Endothelial cell of umbilical vein (primary cell): ENCODE measurements around the gene YTHDC2. TPM values are rescaled to one million over a fixed set of nuclear protein-coding genes. Genes with fewer than 3 reads are reported as not detected.

Experiments used
- BruUV-seq: library from RNA; stranded (reverse); fragments of 400-500 nt; replicated peaks from 2 replicates; lab custom pipeline; 2021; lab: Mats Ljungman, UMichigan
- CTCF ChIA-PET: fragments of 300-600, 350-600 bp; sonication (Branson Sonifier 250); formaldehyde crosslinking; loops from one replicate; lab custom pipeline; 2021; ENCODE audit warnings: antibody characterized with exemption, inconsistent platforms; lab: Charles Lee
- POLR2A ChIA-PET: fragments of 300-600, 350-600 bp; sonication (Branson Sonifier 250); formaldehyde crosslinking; loops from one replicate; lab custom pipeline; 2021; ENCODE audit warnings: antibody characterized with exemption, inconsistent platforms; lab: Charles Lee
- DNase-seq: peaks from one replicate; pipeline ENCODE4 v3.0.0-alpha.2; 2011; ENCODE audit warnings: low read depth, low spot score
- FAIRE-seq: peaks from 2 replicates; lab custom pipeline; 2011; peaks lifted over from hg19 to GRCh38; lab: Jason Lieb, UNC
- H2AFZ ChIP-seq: 2 replicates; pipeline ENCODE4 v1.6.0; 2012; ENCODE audit warnings: low read depth, low read length, control low read depth, inconsistent platforms
- H3K27ac ChIP-seq: 2 replicates; pipeline ENCODE4 v1.5.1; 2011; ENCODE audit warnings: low read depth, mild to moderate bottlenecking, control low read depth, low read length, moderate library complexity; ENCODE audit not compliant: insufficient read depth
- H3K27me3 ChIP-seq, 2 experiments: 2 replicates each; pipeline versions ENCODE4 v1.6.0 to v1.6.1; 2011; ENCODE audit warnings: low read length in 2 of 2, mixed read lengths in 1 of 2; ENCODE audit not compliant: control insufficient read depth in 2 of 2, insufficient read depth in 2 of 2
- H3K36me3 ChIP-seq, 2 experiments: 2 replicates in 1 of 2; 3 replicates in 1 of 2; pipeline ENCODE4 v1.5.1; 2011; ENCODE audit warnings: low read length in 2 of 2, mild to moderate bottlenecking in 1 of 2, moderate library complexity in 1 of 2; ENCODE audit not compliant: control insufficient read depth in 2 of 2, insufficient read depth in 2 of 2; ENCODE audit errors: extremely low read depth in 1 of 2
- H3K4me1 ChIP-seq: 3 replicates; pipeline ENCODE4 v1.5.1; 2011; ENCODE audit warnings: mild to moderate bottlenecking, low read length; ENCODE audit not compliant: control insufficient read depth, insufficient read depth; ENCODE audit errors: extremely low read depth
- H3K4me2 ChIP-seq: 2 replicates; pipeline ENCODE4 v1.6.1; 2011; ENCODE audit warnings: low read length, control low read depth, mixed read lengths; ENCODE audit not compliant: insufficient read depth
- H3K4me3 ChIP-seq, 3 experiments: fragments of 200-600 bp in 1 of 3; sonication (generic), shearing (Covaris generic) in 1 of 3; replicated peaks in 1 of 3; 2 replicates each; pipeline ENCODE4 v1.5.1; 2011 to 2016; ENCODE audit warnings: control low read depth in 3 of 3, low read length in 3 of 3, mild to moderate bottlenecking in 2 of 3, inconsistent platforms in 1 of 3, low read depth in 1 of 3, moderate library complexity in 1 of 3; ENCODE audit not compliant: insufficient read depth in 1 of 3
- H3K79me2 ChIP-seq: 2 replicates; pipeline ENCODE4 v1.6.0; 2012; ENCODE audit warnings: low read length, inconsistent platforms; ENCODE audit not compliant: control insufficient read depth, insufficient read depth
- H3K9ac ChIP-seq: replicated peaks from 2 replicates; pipeline ENCODE3; 2011; ENCODE audit warnings: low read length, control low read depth; ENCODE audit not compliant: insufficient read depth; ENCODE audit errors: extremely low read depth
- H3K9me1 ChIP-seq: replicated peaks from 3 replicates; pipeline ENCODE4 v1.6.0; 2011; ENCODE audit warnings: mild to moderate bottlenecking, low read length; ENCODE audit not compliant: control insufficient read depth, insufficient read depth; ENCODE audit errors: extremely low read depth
- H3K9me3 ChIP-seq: replicated peaks from 2 replicates; pipeline ENCODE4 v1.5.1; 2012; ENCODE audit warnings: low read length, inconsistent platforms; ENCODE audit not compliant: control insufficient read depth, insufficient read depth
- H4K20me1 ChIP-seq: replicated peaks from 2 replicates; pipeline ENCODE3; 2011; ENCODE audit warnings: mild to moderate bottlenecking, low read length; ENCODE audit not compliant: control insufficient read depth, insufficient read depth; ENCODE audit errors: extremely low read depth
- CTCF ChIP-seq, 2 donors: IDR thresholded peaks; 1 replicate in 1 of 2; 2 replicates in 1 of 2; pipeline ENCODE4 v1.5.1; 2011; ENCODE audit warnings: low read length in 2 of 2, mild to moderate bottlenecking in 2 of 2, moderate library complexity in 2 of 2, control low read depth in 1 of 2, inconsistent platforms in 1 of 2, low read depth in 1 of 2; ENCODE audit not compliant: insufficient read depth in 1 of 2; ENCODE audit errors: extremely low read depth in 1 of 2
- EZH2 ChIP-seq: IDR thresholded peaks from 2 replicates; pipeline ENCODE4 v1.6.1; 2012; ENCODE audit warnings: borderline replicate concordance, low read depth, mild to moderate bottlenecking, moderate library complexity, low read length, inconsistent platforms; ENCODE audit not compliant: severe bottlenecking
- FOS ChIP-seq: IDR thresholded peaks from 2 replicates; pipeline ENCODE4 v1.6.1; 2011; ENCODE audit warnings: mild to moderate bottlenecking, low read length, moderate library complexity, borderline replicate concordance; ENCODE audit not compliant: insufficient read depth
- GATA2 ChIP-seq: IDR thresholded peaks from 2 replicates; pipeline ENCODE4 v1.7.0; 2011; ENCODE audit warnings: low read depth, mild to moderate bottlenecking, moderate library complexity, mixed read lengths, low read length; ENCODE audit not compliant: insufficient read length, insufficient read depth
- JUN ChIP-seq: IDR thresholded peaks from 2 replicates; pipeline ENCODE4 v1.6.1; 2011; ENCODE audit warnings: borderline replicate concordance, low read depth; ENCODE audit not compliant: insufficient read length, insufficient read depth
- MYC ChIP-seq: IDR thresholded peaks from one replicate; pipeline ENCODE4 v1.6.1; 2011; ENCODE audit warnings: mild to moderate bottlenecking, low read depth, low read length
- POLR2A ChIP-seq: IDR thresholded peaks from 2 replicates; pipeline ENCODE4 v1.6.1; 2012; ENCODE audit warnings: low read depth, mild to moderate bottlenecking, control low read depth, low read length
- POLR2AphosphoS5 ChIP-seq: IDR thresholded peaks from 2 replicates; pipeline ENCODE4 v1.6.1; 2012; ENCODE audit warnings: low read depth, mild to moderate bottlenecking, control low read depth, low read length, moderate library complexity; ENCODE audit not compliant: insufficient read depth
- dilution Hi-C: fragments of 300-500 bp; cut with MboI; formaldehyde crosslinking; loops from one replicate; pipeline ENCODE4 v1.15.0; 2019; ENCODE audit warnings: low sequenced_read_pairs; ENCODE audit not compliant: extremely low pct_ligation_motif_present
- intact Hi-C: fragments of 100-400 bp; cut with micrococcal nuclease; formaldehyde crosslinking; loops from one replicate; pipeline ENCODE4 v1.10.0; 2022
- polyA plus RNA-seq, 4 experiments: library from polyadenylated mRNA; depleted of rRNA in 3 of 4; stranded (reverse) in 3 of 4; unstranded in 1 of 4; fragments of >200 nt; gene quantifications; 2 replicates each; pipeline versions ENCODE4 v1.2.1 to v1.2.3, GENCODE V29; 2011 to 2012; ENCODE audit warnings: missing spikeins in 1 of 4
- total RNA-seq: library from RNA; stranded (reverse); gene quantifications from 2 replicates; pipeline ENCODE4 v1.2.3, GENCODE V29; 2021
- TF ChIP-seq, protein P1 (sequence below): IDR thresholded peaks from 2 replicates; pipeline ENCODE4 v1.6.1; 2011; ENCODE audit not compliant: insufficient read depth, insufficient read length

The YTHDC2 gene
- total and polyA plus RNA-seq, 2 donors (not counting 3 experiments of a cell fraction or from before 2014, with no cell fraction given), result 7.6 to 40.7 TPM

DNA sequence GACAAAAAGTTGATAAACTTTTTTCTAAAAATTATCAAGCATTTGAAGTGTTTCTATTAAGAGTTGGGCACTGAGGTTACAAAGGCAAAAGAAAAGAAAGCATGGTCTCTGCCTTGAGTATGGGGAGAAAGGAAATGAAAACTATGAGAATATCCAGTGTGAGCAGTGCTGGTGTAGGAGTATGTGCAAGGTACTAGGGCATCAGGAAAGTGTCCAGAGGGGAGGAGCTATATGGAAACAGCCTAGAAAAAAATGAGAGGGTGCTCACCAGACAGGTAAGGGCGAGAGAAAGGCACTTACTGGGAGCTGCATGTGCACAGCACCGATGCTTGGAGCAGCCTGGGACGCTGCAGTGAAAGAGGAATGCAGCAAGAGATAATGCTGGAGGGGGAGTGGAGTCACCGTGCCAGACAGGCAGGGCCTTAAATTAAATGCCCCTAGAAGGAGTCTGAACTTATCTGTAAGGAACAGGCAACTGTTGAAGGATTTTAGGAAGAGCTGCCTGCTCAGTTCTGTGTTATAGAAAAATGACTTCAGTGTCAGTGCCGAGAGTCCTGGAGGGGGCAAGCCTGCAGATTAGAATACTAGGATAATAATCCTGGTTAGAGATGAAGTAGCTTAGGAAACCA is 39.3 kb upstream of the YTHDC2 start:
- FAIRE-seq, result no peak

GRCh38 chr5:113478691-113479090 is 34.8 kb upstream of the YTHDC2 start:
- no peaks in the 10 kb centered on the region for H3K9me3 ChIP-seq
- no peak overlapping the region for H3K9ac ChIP-seq
- BruUV-seq, result no TSS peak
- ChIA-PET CTCF (no interaction called here), POLR2A (no interaction called here)
- DNase-seq (no peak), FAIRE-seq (no peak)
- no peak for TF ChIP-seq FOS
- TF ChIP-seq POLR2AphosphoS5, result no peak
- no peak for TF ChIP-seq JUN
- TF ChIP-seq, protein P1, sequence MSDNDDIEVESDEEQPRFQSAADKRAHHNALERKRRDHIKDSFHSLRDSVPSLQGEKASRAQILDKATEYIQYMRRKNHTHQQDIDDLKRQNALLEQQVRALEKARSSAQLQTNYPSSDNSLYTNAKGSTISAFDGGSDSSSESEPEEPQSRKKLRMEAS, result no peak
- no peak for TF ChIP-seq CTCF (IDR thresholded peaks at IDR 0.05; ENCODE audit: extremely low read depth in 1 of 2, insufficient read depth in 1 of 2, low read depth in 1 of 2, low read length in 2 of 2)
- TF ChIP-seq GATA2, result no peak
- TF ChIP-seq POLR2A, result no peak
- no peak for TF ChIP-seq MYC
- no peak for TF ChIP-seq EZH2
- no peak overlapping the region for H3K4me3 ChIP-seq
- no peaks in the 10 kb centered on the region for H3K9me1 ChIP-seq
- intact Hi-C loops (no loop called here), dilution Hi-C loops (no loop called here)
- peaks cover 2% of the 10 kb centered on the region for H4K20me1 ChIP-seq
- peaks cover 0 to 7% of the 10 kb centered on the region in 2 experiments for H3K27me3 ChIP-seq
- no peak overlapping the region for H2AFZ ChIP-seq
- H3K4me2 ChIP-seq, result no peak overlapping the region
- no peaks in the 10 kb centered on the region for H3K4me1 ChIP-seq
- H3K27ac ChIP-seq, result no peak overlapping the region
- H3K36me3 ChIP-seq, result no peaks in the 10 kb centered on the region
- no peaks in the 10 kb centered on the region for H3K79me2 ChIP-seq

More for the DNA sequence above, 39.3 kb upstream of the YTHDC2 start:
- TF ChIP-seq POLR2AphosphoS5, result no peak
- no peak for TF ChIP-seq JUN
- no peak overlapping the region for H3K4me3 ChIP-seq
- no peak overlapping the region for H3K9ac ChIP-seq
- CTCF ChIA-PET, result interaction anchor here (1.9 kb wide), 1 partner anchor 138 kb away, joined by 4 read pairs; no protein-coding TSS in a partner anchor
- no peak for DNase-seq
- dilution Hi-C loops (no loop called here), intact Hi-C loops (no loop called here)
- no peak overlapping the region for H3K27ac ChIP-seq
- POLR2A ChIA-PET, result no interaction called here
- H2AFZ ChIP-seq, result no peak overlapping the region
- no peaks in the 10 kb centered on the region for H3K9me3 ChIP-seq
- no TSS peak for BruUV-seq
- no peaks in the 10 kb centered on the region for H3K36me3 ChIP-seq
- H3K27me3 ChIP-seq, result peaks cover 0 to 4% of the 10 kb centered on the region in 2 experiments
- H3K4me2 ChIP-seq, result no peak overlapping the region
- no peaks in the 10 kb centered on the region for H3K4me1 ChIP-seq
- no peaks in the 10 kb centered on the region for H3K9me1 ChIP-seq
- no peaks in the 10 kb centered on the region for H3K79me2 ChIP-seq
- H4K20me1 ChIP-seq, result no peaks in the 10 kb centered on the region
